HG03439 (cell line): Measurements from ENCODE around the gene DNAJC15.
A peak's percentile ranks its signal among the peaks of the same experiment; 100 is the strongest.
"Not testable (repeated sequence)": the region's sequence is repeated elsewhere in the genome, so short reads cannot be mapped to it uniquely, and the experiment has no call there.

Experiments
- ATAC-seq: cut with Tn5 transposase; IDR thresholded peaks from one replicate; pipeline ENCODE4 v1.9.1; 2021; ENCODE audit warnings: mild to moderate bottlenecking, moderate library complexity; ENCODE audit not compliant: unreplicated experiment

Gene DNAJC15

GRCh38 chr13:43042410-43042921, 19.1 kb downstream of the DNAJC15 start:
- ATAC-seq = no peak

- no peak for ATAC-seq
These were observed 21.4 kb downstream of the DNAJC15 start for GRCh38 chr13:43044720-43045301.

- ATAC-seq = not testable (repeated sequence)
These were observed 22.0 kb downstream of the DNAJC15 start for GRCh38 chr13:43045302-43045773.

- no peak for ATAC-seq
These were observed 22.9 kb downstream of the DNAJC15 start for GRCh38 chr13:43046259-43046658.

GRCh38 chr13:43054803-43055802, 31.7 kb downstream of the DNAJC15 start:
- ATAC-seq = no peak

GRCh38 chr13:43057653-43058317, 34.4 kb downstream of the DNAJC15 start:
- ATAC-seq = no peak

- no peak for ATAC-seq
These were observed 34.9 kb downstream of the DNAJC15 start for GRCh38 chr13:43058318-43058674.

- no peak for ATAC-seq
These were observed 35.4 kb downstream of the DNAJC15 start for GRCh38 chr13:43058831-43059230.

GRCh38 chr13:43059779-43060178, 36.4 kb downstream of the DNAJC15 start:
- not testable (repeated sequence) for ATAC-seq

- ATAC-seq = not testable (repeated sequence)
These were observed 37.4 kb downstream of the DNAJC15 start for GRCh38 chr13:43060806-43061205.

GRCh38 chr13:43061496-43062280, 38.3 kb downstream of the DNAJC15 start:
- ATAC-seq = no peak

GRCh38 chr13:43071824-43072223, 48.4 kb downstream of the DNAJC15 start:
- no peak for ATAC-seq

- no peak for ATAC-seq
These were observed 49.0 kb downstream of the DNAJC15 start for GRCh38 chr13:43072394-43072793.

- ATAC-seq = peak; percentile 69
These were observed 51.6 kb downstream of the DNAJC15 start for GRCh38 chr13:43074824-43075510.

GRCh38 chr13:43075511-43075902, 52.1 kb downstream of the DNAJC15 start:
- not testable (repeated sequence) for ATAC-seq

GRCh38 chr13:43077046-43077445, 53.7 kb downstream of the DNAJC15 start:
- ATAC-seq = no peak

- ATAC-seq = no peak
These were observed 54.1 kb downstream of the DNAJC15 start for GRCh38 chr13:43077461-43077860.

GRCh38 chr13:43077906-43078305, 54.5 kb downstream of the DNAJC15 start:
- ATAC-seq = no peak

GRCh38 chr13:43078399-43078798, 55.0 kb downstream of the DNAJC15 start:
- no peak for ATAC-seq

- no peak for ATAC-seq
These were observed 56.1 kb downstream of the DNAJC15 start for GRCh38 chr13:43079392-43079931.
